WI38 (cell line): ENCODE data around the gene ACACA.
"Not testable (repeated sequence)": the region's sequence is repeated elsewhere in the genome, so short reads cannot be mapped to it uniquely, and the experiment has no call there.

ENCODE experiments used
- H3K4me3 ChIP-seq: 2 replicates; pipeline ENCODE4 v1.5.1; 2011; ENCODE audit warnings: low read depth, mild to moderate bottlenecking, control low read depth, low read length
- CTCF ChIP-seq: IDR thresholded peaks from 2 replicates; pipeline ENCODE4 v1.5.1; 2012; ENCODE audit warnings: low read depth, mild to moderate bottlenecking, control low read depth, low read length

ACACA gene

GRCh38 chr17:37359682-37360188 is 46.9 kb downstream of the ACACA start:
- peak overlapping the region; percentile 63 for H3K4me3 ChIP-seq
- no peak for TF ChIP-seq CTCF

GRCh38 chr17:37358830-37359681 is 47.6 kb downstream of the ACACA start:
- TF ChIP-seq CTCF: no peak
- peak overlapping the region; percentile 89 for H3K4me3 ChIP-seq

- H3K4me3 ChIP-seq: peak overlapping the region; percentile 89
- no peak for TF ChIP-seq CTCF
Measured at GRCh38 chr17:37358098-37358829, 48.4 kb downstream of the ACACA start.

GRCh38 chr17:37356796-37357569 is 49.7 kb downstream of the ACACA start:
- not testable (repeated sequence) for H3K4me3 ChIP-seq

GRCh38 chr17:37346863-37347402 is 59.7 kb downstream of the ACACA start:
- H3K4me3 ChIP-seq: not testable (repeated sequence)

GRCh38 chr17:37344519-37344918 is 62.1 kb downstream of the ACACA start:
- no peak overlapping the region for H3K4me3 ChIP-seq
- TF ChIP-seq CTCF: no peak

GRCh38 chr17:37342589-37342988 is 64.0 kb downstream of the ACACA start:
- H3K4me3 ChIP-seq: no peak overlapping the region
- TF ChIP-seq CTCF: no peak
